Activated CD4-positive, alpha-beta T cell treated with anti-CD3 and anti-CD28 coated beads, Interleukin-2, Interleukin-4, amounts not matched to agents 100 ng/mL and 50 ng/mL, durations not matched to agents 16 hours and 8 hours (primary cell): ENCODE data around the gene PMF1.
"Not testable (repeated sequence)": the region's sequence is repeated elsewhere in the genome, so short reads cannot be mapped to it uniquely, and the experiment has no call there.

Experiments used
- DNase-seq: peaks from one replicate; pipeline ENCODE4 v3.0.0-alpha.2; 2020; ENCODE audit warnings: low spot score

PMF1 gene

DNA sequence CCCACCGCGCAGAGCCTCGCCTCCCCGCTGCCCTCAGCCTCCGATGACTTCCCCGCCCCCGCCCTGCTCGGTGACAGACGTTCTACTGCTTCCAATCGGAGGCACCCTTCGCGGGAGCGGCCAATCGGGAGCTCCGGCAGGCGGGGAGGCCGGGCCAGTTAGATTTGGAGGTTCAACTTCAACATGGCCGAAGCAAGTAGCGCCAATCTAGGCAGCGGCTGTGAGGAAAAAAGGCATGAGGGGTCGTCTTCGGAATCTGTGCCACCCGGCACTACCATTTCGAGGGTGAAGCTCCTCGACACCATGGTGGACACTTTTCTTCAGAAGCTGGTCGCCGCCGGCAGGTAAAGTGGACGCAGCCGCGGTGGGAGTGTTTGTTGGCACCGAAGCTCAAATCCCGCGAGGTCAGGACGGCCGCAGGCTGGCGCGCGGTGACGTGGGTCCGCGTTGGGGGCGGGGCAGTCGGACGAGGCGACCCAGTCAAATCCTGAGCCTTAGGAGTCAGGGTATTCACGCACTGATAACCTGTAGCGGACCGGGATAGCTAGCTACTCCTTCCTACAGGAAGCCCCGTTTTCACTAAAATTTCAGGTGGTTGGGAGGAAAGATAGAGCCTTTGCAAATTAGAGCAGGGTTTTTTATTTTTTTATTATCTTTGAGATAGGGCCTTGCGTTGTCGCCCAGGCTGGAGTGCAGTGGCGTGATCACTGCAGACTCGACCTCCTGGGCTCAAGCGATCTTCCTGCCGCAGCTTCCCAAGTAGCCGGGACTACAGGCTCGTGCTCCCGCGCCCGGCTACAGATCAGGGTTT, at the start of gene PMF1:
PMF1 (plus strand) TSS at position 175 of the 811 bp plus-strand sequence; CDS start at position 184, 9 bp downstream.
- DNase-seq, result peak; percentile 97

DNA sequence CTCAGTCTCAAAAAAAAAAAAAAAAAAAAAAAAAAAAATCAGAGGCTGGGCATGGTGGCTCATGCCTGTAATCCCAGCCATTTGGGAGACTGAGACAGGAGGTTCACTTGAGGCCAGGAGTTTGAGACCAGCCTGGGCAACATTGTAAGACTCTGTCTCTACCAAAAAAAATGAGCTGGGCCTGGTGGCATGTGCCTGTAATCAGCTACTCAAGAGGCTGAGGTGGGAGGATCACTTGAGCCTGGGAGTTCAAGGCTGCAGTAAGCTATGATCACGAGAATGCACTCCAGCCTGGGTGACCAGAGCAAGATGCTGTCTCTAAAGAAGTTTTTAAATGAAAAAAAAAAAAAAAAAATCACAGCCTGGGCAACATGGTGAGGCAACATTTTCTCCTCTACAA, 49.1 kb upstream of the PMF1 start:
- DNase-seq, result no peak

DNA sequence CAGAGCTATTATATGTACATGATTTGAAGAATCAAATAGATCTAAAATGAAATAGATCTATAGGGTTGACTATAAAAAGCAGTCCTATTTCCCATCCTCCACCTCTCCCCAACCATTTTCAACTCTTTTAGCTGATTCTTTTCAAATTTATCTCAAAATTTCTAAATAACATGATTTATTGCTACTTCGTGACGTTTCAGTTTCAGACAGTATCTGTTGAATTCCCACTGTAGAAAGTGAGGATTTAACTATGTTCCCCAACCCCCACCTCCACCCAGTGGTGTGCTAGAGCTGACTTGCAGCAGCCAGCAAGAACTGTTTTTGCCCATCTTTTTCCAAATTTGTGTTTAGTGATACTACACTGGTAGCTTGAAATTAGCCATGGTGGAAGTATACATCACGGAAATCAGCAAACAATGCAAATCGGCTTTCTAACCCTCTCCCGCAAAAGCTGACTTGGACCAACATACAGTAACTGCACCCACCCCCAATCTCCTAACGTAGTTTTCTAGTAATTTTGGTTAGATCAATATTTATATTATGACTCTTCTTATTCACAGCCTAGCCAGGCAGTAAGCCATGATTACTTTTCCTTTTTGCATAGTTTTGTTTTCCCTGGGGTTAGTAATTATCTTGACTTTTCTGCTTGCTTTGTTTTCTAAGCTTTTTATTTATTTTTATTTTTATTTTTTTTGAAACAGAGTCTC, 48.5 kb upstream of the PMF1 start:
- no peak for DNase-seq

DNA sequence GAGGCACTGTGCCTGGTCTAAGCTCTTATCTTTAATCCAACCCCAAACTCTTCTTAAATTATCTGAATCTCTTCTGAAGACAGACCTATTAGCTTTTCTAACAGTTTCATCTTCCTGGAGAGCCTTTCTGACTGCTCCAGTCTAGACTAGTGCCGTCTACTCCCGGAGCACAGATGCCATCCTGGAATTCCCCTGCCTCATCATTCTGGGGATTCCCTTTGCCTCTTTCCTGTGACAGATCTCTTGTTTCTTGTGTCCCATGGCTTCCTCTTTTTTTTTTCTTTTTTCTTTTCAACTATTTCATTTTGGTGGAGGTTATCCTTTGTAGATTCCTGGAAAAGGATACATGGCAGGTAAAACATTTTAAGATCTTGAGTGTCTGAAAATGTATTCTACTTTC, 47.7 kb upstream of the PMF1 start:
- DNase-seq, result no peak

GRCh38 chr1:156167536-156167935, 45.3 kb upstream of the PMF1 start:
- DNase-seq, result no peak

GRCh38 chr1:156172696-156173470, 39.9 kb upstream of the PMF1 start:
- no peak for DNase-seq

DNA sequence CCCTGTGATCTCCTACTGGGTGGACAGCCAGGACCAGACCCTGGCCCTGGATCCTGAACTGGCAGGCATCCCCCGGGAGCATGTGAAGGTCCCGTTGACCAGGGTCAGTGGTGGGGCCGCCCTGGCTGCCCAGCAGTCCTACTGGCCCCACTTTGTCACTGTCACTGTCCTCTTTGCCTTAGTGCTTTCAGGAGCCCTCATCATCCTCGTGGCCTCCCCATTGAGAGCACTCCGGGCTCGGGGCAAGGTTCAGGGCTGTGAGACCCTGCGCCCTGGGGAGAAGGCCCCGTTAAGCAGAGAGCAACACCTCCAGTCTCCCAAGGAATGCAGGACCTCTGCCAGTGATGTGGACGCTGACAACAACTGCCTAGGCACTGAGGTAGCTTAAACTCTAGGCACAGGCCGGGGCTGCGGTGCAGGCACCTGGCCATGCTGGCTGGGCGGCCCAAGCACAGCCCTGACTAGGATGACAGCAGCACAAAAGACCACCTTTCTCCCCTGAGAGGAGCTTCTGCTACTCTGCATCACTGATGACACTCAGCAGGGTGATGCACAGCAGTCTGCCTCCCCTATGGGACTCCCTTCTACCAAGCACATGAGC, 36.1 kb upstream of the PMF1 start:
- no peak for DNase-seq

DNA sequence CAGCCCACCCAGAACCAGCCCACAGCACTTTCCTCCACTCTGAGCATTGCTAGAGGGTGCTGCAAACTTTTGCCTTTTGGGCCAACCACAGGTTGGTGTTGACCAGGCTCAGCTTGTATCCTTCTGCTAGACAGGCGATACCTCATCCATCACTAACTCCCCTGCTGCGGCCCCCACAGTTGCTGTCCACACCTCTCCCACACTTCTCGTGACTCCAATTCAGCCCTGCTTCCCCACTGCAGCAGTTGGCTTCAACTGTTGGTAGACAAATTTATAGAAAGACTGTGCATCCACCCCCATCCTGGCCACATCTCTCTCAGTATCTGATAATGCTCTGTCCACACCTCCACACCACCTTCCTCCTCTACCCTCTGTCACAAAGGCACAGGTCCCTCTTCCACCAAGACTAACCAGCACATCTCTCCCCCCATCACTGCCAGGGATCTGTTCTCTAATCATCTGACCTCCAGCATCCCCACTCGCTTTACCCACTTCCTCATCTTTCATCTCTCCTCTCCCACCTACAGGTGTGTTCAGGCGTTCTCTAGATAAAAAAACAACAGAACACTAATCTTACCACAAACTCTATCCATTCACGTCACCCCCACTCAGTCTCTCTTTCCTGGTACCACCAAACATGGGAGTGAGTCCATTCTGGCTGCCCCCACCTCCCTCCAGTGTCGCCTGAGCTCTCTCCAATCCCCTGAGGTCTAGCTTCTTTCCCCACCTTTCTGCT, 34.7 kb upstream of the PMF1 start:
- DNase-seq, result no peak

- DNase-seq, result no peak
Measured at GRCh38 chr1:156180471-156180870, 32.3 kb upstream of the PMF1 start.

- DNase-seq, result not testable (repeated sequence)
Measured at GRCh38 chr1:156181391-156181924, 31.3 kb upstream of the PMF1 start.

- DNase-seq, result not testable (repeated sequence)
Measured at GRCh38 chr1:156182010-156182779, 30.6 kb upstream of the PMF1 start.

DNA sequence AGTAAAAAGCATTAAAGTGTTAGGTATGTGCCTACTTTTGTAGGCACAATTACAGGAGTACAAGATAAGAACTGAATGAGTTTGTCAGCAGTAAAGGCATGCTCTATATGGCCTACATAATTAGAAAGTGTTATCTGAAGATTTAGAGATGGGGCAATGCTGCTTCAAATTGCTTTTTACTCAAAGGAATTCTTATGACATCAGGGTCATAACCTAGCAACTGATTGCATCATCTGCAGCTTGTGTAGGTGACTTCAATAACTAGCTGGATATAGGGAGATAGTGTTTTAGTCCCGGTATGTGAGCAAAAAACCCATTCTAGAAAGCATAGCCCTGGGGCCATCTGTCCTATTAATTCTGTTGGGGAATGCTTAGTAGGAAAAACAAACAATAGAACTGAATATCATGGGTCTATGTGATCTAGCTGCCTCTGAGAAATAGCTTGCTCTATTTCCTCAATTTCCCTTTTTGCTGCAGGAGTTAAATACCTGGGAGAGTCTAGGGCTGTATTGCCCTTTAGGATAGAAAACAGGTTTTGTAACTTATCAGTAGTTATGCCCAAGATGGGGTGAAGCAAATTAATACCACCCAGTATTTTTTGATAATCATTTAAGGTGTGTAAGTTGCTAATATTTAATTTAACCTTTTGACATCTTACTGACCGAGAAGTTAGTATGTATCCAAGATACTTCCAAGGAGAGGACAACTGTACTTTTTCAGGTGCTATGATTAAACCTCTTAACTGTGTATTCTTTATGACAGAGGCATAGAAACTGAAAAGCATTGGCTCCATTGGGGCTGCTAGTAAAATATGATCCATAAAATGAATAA, 26.2 kb upstream of the PMF1 start:
- not testable (repeated sequence) for DNase-seq

DNA sequence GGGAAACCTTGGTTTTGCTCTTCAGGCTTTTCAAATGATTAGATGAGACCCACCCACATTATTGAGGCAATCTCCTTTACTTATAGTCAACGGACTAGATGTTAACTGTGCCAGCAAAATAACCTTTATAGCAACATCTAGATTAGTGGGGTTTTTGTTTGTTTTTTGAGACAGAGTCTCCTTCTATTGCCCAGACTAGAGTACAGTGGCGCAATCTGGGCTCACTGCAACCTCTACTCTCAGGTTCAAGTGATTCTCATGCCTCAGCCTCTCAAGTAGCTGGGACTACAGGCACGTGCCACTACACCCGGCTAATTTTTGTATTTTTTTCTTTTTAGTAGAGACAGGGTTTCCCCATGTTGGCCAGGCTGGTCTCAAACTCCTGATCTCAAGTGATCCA, 22.5 kb upstream of the PMF1 start:
- not testable (repeated sequence) for DNase-seq

DNA sequence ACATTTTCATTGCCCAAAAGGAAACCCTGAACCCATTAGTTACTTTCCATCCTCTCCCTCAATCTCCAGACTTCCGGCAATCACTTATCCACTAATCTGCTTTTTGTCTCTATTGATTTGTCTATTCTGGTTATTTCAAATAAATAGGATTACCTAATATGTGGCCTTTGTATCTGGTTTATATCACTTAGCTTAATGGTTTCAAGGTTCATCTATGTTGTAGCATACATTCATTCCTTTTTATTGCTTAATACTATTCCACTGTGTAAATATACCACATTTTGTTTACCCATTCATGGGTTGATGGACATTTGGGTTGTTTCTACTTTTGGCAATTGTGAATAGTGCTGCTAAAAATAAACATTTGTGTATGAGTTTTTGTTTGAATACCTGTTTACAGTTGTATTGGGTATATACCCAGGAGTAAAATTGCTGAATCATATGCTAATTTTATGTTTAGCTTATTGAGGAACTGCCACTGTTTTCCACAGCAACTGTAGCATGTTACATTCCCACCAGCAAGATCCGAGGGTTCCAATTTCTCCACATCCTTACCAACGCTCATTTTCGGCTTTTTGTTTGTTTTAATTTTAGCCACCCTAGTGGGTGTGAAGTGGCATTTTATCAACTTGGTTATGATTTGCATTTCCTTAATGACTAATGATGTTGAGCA, 21.4 kb upstream of the PMF1 start:
- DNase-seq, result no peak

DNA sequence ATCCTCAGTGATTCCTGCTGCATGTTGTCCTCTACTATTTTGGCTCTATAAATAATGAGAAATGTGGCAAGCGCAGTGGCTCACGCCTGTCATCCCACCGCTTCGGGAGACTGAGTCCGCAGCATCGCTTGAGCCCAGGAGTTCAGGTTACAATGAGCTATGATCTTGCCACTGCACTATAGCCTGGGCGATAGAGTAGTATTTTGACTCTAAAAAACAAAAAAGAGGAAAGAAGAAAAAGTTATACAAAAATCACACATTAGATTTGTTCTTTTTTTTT, 19.7 kb upstream of the PMF1 start:
- no peak for DNase-seq

- peak; percentile 99 for DNase-seq
Measured at GRCh38 chr1:156193488-156194299, 19.1 kb upstream of the PMF1 start, which contains the start of gene SLC25A44. SLC25A44 (plus strand) TSS chr1:156194104; CDS start chr1:156199848, 5,744 bp downstream.

DNA sequence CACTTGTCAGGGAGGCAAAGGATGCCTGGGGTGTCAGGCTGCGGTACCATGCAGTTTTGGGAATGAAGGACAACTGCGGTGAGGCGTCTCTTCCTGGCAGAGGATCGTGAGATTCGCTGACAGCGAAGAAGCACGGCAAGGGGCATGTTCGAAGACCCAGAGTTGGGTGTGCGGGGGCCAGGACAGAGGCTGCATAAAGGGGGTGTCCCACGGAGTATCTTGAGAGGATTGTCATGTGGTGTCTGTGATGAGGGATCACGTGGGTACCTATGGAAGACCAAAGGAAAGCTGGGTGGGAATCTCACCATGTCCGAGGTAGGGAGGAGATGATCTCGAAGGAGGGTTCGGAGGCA, 18.5 kb upstream of the PMF1 start:
- DNase-seq, result no peak

- DNase-seq, result no peak
Measured at GRCh38 chr1:156195853-156196252, 17.0 kb upstream of the PMF1 start.
